T-helper 17 cell (primary cell): ENCODE measurements around the gene VRK3. TPM values are rescaled to one million over a fixed set of nuclear protein-coding genes. Genes with fewer than 3 reads are reported as not detected.
A peak's percentile ranks its signal among the peaks of the same experiment; 100 is the strongest.

Experiments
- ATAC-seq: fragments of 150-1000 bp; cut with Tn5 transposase; 2 replicates; pipeline ENCODE4 v1.10.0; 2021; ENCODE audit warnings: mild to moderate bottlenecking, moderate library complexity
- DNase-seq, 3 donors: peaks; one replicate each; pipeline versions ENCODE4 v3.0.0 to v3.0.0-alpha.2; 2020 to 2021
- H3K9me3 ChIP-seq: one replicate; pipeline ENCODE4 v1.7.0; 2013; ENCODE audit warnings: low read length, mild to moderate bottlenecking; ENCODE audit not compliant: control insufficient read depth, poor library complexity, severe bottlenecking
- H3K27ac Mint-ChIP-seq: one replicate; pipeline ENCODE4 v1.8.0; 2022; ENCODE audit warnings: mild to moderate bottlenecking, moderate library complexity, mixed read lengths
- H3K27me3 Mint-ChIP-seq: one replicate; pipeline ENCODE4 v1.8.0; 2022; ENCODE audit warnings: mixed read lengths
- H3K36me3 Mint-ChIP-seq: one replicate; pipeline ENCODE4 v1.8.0; 2022; ENCODE audit warnings: low read depth, mixed read lengths
- H3K4me1 Mint-ChIP-seq: one replicate; pipeline ENCODE4 v1.8.0; 2022; ENCODE audit warnings: mild to moderate bottlenecking, mixed read lengths
- H3K4me3 Mint-ChIP-seq: one replicate; pipeline ENCODE4 v1.8.0; 2022; ENCODE audit warnings: mild to moderate bottlenecking, moderate library complexity, mixed read lengths
- total RNA-seq, 4 donors: library from RNA in 2 of 4; stranded (reverse) in 2 of 4; gene quantifications; one replicate each; pipeline ENCODE4 v1.2.3 and lab custom pipeline; 2022 to 2026

Gene VRK3
- total RNA-seq, 2 donors from 2014 or later, result 67.2 to 79.3 TPM

GRCh38 chr19:50046649-50047503 lies 21.7 kb upstream of the VRK3 start:
- no peaks in the 10 kb centered on the region for H3K27me3 Mint-ChIP-seq
- peaks cover 6% of the 10 kb centered on the region for H3K9me3 ChIP-seq
- no peak overlapping the region for H3K27ac Mint-ChIP-seq
- H3K4me1 Mint-ChIP-seq, result peaks cover 12% of the 10 kb centered on the region
- DNase-seq (peak; percentile 25 to 63 (median 46)), ATAC-seq (no peak)
- H3K4me3 Mint-ChIP-seq, result no peak overlapping the region
- H3K36me3 Mint-ChIP-seq, result peaks cover 19% of the 10 kb centered on the region

- ATAC-seq (no peak), DNase-seq (no peak)
- H3K9me3 ChIP-seq, result peaks cover 6% of the 10 kb centered on the region
- Mint-ChIP-seq H3K27me3 (no peaks in the 10 kb centered on the region), H3K27ac (no peak overlapping the region), H3K36me3 (peaks cover 24% of the 10 kb centered on the region), H3K4me1 (no peaks in the 10 kb centered on the region), H3K4me3 (no peak overlapping the region)
Measured at GRCh38 chr19:50044922-50045321, 19.8 kb upstream of the VRK3 start.

GRCh38 chr19:50043967-50044366 lies 18.8 kb upstream of the VRK3 start:
- peaks cover 6% of the 10 kb centered on the region for H3K9me3 ChIP-seq
- Mint-ChIP-seq H3K27me3 (no peaks in the 10 kb centered on the region), H3K4me3 (no peak overlapping the region), H3K36me3 (peaks cover 29% of the 10 kb centered on the region), H3K4me1 (no peaks in the 10 kb centered on the region), H3K27ac (no peak overlapping the region)
- no peak for ATAC-seq
- DNase-seq, result no peak

GRCh38 chr19:50042363-50043024 lies 17.3 kb upstream of the VRK3 start:
- H3K4me3 Mint-ChIP-seq, result no peak overlapping the region
- no peak for DNase-seq
- no peaks in the 10 kb centered on the region for H3K4me1 Mint-ChIP-seq
- peaks cover 6% of the 10 kb centered on the region for H3K9me3 ChIP-seq
- ATAC-seq, result no peak
- H3K27ac Mint-ChIP-seq, result peak overlapping the region; percentile 25
- peaks cover 26% of the 10 kb centered on the region for H3K36me3 Mint-ChIP-seq
- H3K27me3 Mint-ChIP-seq, result no peaks in the 10 kb centered on the region

- H3K36me3 Mint-ChIP-seq, result peaks cover 26% of the 10 kb centered on the region
- ATAC-seq, result no peak
- DNase-seq, result no peak
- no peak overlapping the region for H3K27ac Mint-ChIP-seq
- no peaks in the 10 kb centered on the region for H3K27me3 Mint-ChIP-seq
- H3K9me3 ChIP-seq, result peaks cover 6% of the 10 kb centered on the region
- no peak overlapping the region for H3K4me3 Mint-ChIP-seq
- H3K4me1 Mint-ChIP-seq, result no peaks in the 10 kb centered on the region
Measured at GRCh38 chr19:50040967-50041366, 15.8 kb upstream of the VRK3 start.

GRCh38 chr19:50039968-50040367 lies 14.8 kb upstream of the VRK3 start:
- H3K4me1 Mint-ChIP-seq, result peaks cover 2% of the 10 kb centered on the region

GRCh38 chr19:50036908-50037307 lies 11.7 kb upstream of the VRK3 start:
- peaks cover 21% of the 10 kb centered on the region for H3K36me3 Mint-ChIP-seq
- no peak overlapping the region for H3K4me3 Mint-ChIP-seq
- DNase-seq (no peak), ATAC-seq (no peak)
- no peaks in the 10 kb centered on the region for H3K27me3 Mint-ChIP-seq
- no peak overlapping the region for H3K27ac Mint-ChIP-seq
- H3K4me1 Mint-ChIP-seq, result peaks cover 4% of the 10 kb centered on the region
- H3K9me3 ChIP-seq, result no peaks in the 10 kb centered on the region

More at GRCh38 chr19:50039968-50040367, 14.8 kb upstream of the VRK3 start:
- H3K27me3 Mint-ChIP-seq, result no peaks in the 10 kb centered on the region
- DNase-seq (no peak), ATAC-seq (no peak)
- H3K27ac Mint-ChIP-seq, result peak overlapping the region; percentile 53
- H3K36me3 Mint-ChIP-seq, result peaks cover 25% of the 10 kb centered on the region
- peaks cover 5% of the 10 kb centered on the region for H3K9me3 ChIP-seq
- peak overlapping the region; percentile 31 for H3K4me3 Mint-ChIP-seq

GRCh38 chr19:50030937-50031336 lies 5.8 kb upstream of the VRK3 start:
- DNase-seq, result no peak
- H3K9me3 ChIP-seq, result no peaks in the 10 kb centered on the region
- Mint-ChIP-seq H3K4me3 (no peak overlapping the region), H3K4me1 (peaks cover 19% of the 10 kb centered on the region), H3K36me3 (peaks cover 18% of the 10 kb centered on the region), H3K27me3 (no peaks in the 10 kb centered on the region), H3K27ac (peak overlapping the region; percentile 56)
- no peak for ATAC-seq

GRCh38 chr19:50030225-50030624 lies 5.1 kb upstream of the VRK3 start:
- Mint-ChIP-seq H3K27ac (no peak overlapping the region), H3K4me3 (no peak overlapping the region), H3K27me3 (no peaks in the 10 kb centered on the region), H3K36me3 (peaks cover 18% of the 10 kb centered on the region), H3K4me1 (peaks cover 22% of the 10 kb centered on the region)
- no peak for DNase-seq
- no peak for ATAC-seq
- no peaks in the 10 kb centered on the region for H3K9me3 ChIP-seq

GRCh38 chr19:50026550-50026906 lies 1.4 kb upstream of the VRK3 start:
- Mint-ChIP-seq H3K36me3 (peaks cover 3% of the 10 kb centered on the region), H3K27ac (peak overlapping the region; percentile 95), H3K4me3 (peak overlapping the region; percentile 98), H3K4me1 (peaks cover 34% of the 10 kb centered on the region), H3K27me3 (no peaks in the 10 kb centered on the region)
- H3K9me3 ChIP-seq, result no peaks in the 10 kb centered on the region
- ATAC-seq, result no peak
- DNase-seq, result no peak

GRCh38 chr19:50025794-50026549 lies 800 bp upstream of the VRK3 start, which contains the start of gene ZNF473:
Gene ZNF473 (plus strand): TSS chr19:50026005. CDS start chr19:50031083, 5,078 bp downstream.
- H3K4me3 Mint-ChIP-seq, result peak within 1 kb of the TSS; percentile 98
- peaks cover 31% of the 10 kb centered on the region for H3K4me1 Mint-ChIP-seq
- no peaks in the 10 kb centered on the region for H3K36me3 Mint-ChIP-seq
- peak; percentile 80 to 90 (median 85) for DNase-seq
- H3K9me3 ChIP-seq, result no peaks in the 10 kb centered on the region
- peak within 1 kb of the TSS; percentile 95 for H3K27ac Mint-ChIP-seq
- ATAC-seq, result peak; percentile 80
- no peaks in the 10 kb centered on the region for H3K27me3 Mint-ChIP-seq

- DNase-seq, result no peak
- H3K27me3 Mint-ChIP-seq, result no peaks in the 10 kb centered on the region
- peak overlapping the region; percentile 95 for H3K27ac Mint-ChIP-seq
Measured at GRCh38 chr19:50024719-50025021, 502 bp downstream of the VRK3 start.

GRCh38 chr19:50022823-50023222 lies 2.3 kb downstream of the VRK3 start:
- Mint-ChIP-seq H3K36me3 (no peaks in the 10 kb centered on the region), H3K4me1 (peaks cover 33% of the 10 kb centered on the region), H3K4me3 (no peak overlapping the region), H3K27ac (no peak overlapping the region), H3K27me3 (no peaks in the 10 kb centered on the region)
- no peak for DNase-seq
- ATAC-seq, result no peak
- H3K9me3 ChIP-seq, result no peaks in the 10 kb centered on the region

More at GRCh38 chr19:50024719-50025021, 502 bp downstream of the VRK3 start:
- no peaks in the 10 kb centered on the region for H3K9me3 ChIP-seq
- Mint-ChIP-seq H3K4me1 (peaks cover 33% of the 10 kb centered on the region), H3K4me3 (peak overlapping the region; percentile 98), H3K36me3 (no peaks in the 10 kb centered on the region)
- no peak for ATAC-seq
